MCF 10A (cell line): ENCODE results near the gene PCNX1. TPM values are rescaled to one million over a fixed set of nuclear protein-coding genes. Genes with fewer than 3 reads are reported as not detected.
"Not testable (repeated sequence)": the region's sequence is repeated elsewhere in the genome, so short reads cannot be mapped to it uniquely, and the experiment has no call there.

ENCODE experiments used
- BruUV-seq: library from RNA; stranded (reverse); fragments of 400-500 nt; replicated peaks from 2 replicates; lab custom pipeline; 2021; lab: Mats Ljungman, UMichigan
- CTCF ChIA-PET: fragments of 300-600 bp; sonication (Branson Sonifier 250); formaldehyde crosslinking; extraction: SDS; loops from one replicate; lab custom pipeline; 2021; ENCODE audit warnings: antibody characterized with exemption, inconsistent platforms; lab: Yijun Ruan, JAX
- POLR2A ChIA-PET: fragments of 300-600, 350-650 bp; sonication (Branson Sonifier 250); formaldehyde crosslinking; extraction: SDS; loops from one replicate; lab custom pipeline; 2020; ENCODE audit warnings: antibody characterized with exemption, inconsistent platforms; lab: Yijun Ruan, JAX
- DNase-seq: peaks from one replicate; pipeline ENCODE4 v3.0.0-alpha.2; 2018; ENCODE audit not compliant: unreplicated experiment
- H3K27ac Mint-ChIP-seq: one replicate; pipeline ENCODE4 v1.8.0; 2022; ENCODE audit warnings: mild to moderate bottlenecking, low read depth, mixed read lengths; ENCODE audit not compliant: unreplicated experiment
- H3K27me3 Mint-ChIP-seq: one replicate; pipeline ENCODE4 v1.8.0; 2022; ENCODE audit warnings: mixed read lengths; ENCODE audit not compliant: insufficient read depth, unreplicated experiment
- H3K36me3 Mint-ChIP-seq: one replicate; pipeline ENCODE4 v1.8.0; 2022; ENCODE audit warnings: mild to moderate bottlenecking, moderate library complexity, mixed read lengths; ENCODE audit not compliant: insufficient read depth, unreplicated experiment
- H3K4me1 Mint-ChIP-seq: one replicate; pipeline ENCODE4 v1.8.0; 2022; ENCODE audit warnings: mixed read lengths; ENCODE audit not compliant: insufficient read depth, unreplicated experiment
- H3K4me3 Mint-ChIP-seq: one replicate; pipeline ENCODE4 v1.8.0; 2022; ENCODE audit warnings: mild to moderate bottlenecking, moderate library complexity, mixed read lengths; ENCODE audit not compliant: unreplicated experiment
- H3K9me3 Mint-ChIP-seq: one replicate; pipeline ENCODE4 v1.8.0; 2022; ENCODE audit warnings: mixed read lengths; ENCODE audit not compliant: unreplicated experiment
- intact Hi-C: fragments of 100-400 bp; cut with micrococcal nuclease; formaldehyde crosslinking; loops from 2 replicates; pipeline ENCODE4 v1.14.1; 2022
- total RNA-seq: library from RNA; stranded (reverse); gene quantifications from 2 replicates; pipeline ENCODE4 v1.2.3, GENCODE V29; 2022
- TF ChIP-seq, protein P1 (sequence below): fragments of 200-600 bp; IDR thresholded peaks from one replicate; pipeline ENCODE4 v1.8.0; 2022; ENCODE audit warnings: antibody characterized with exemption, mild to moderate bottlenecking; ENCODE audit not compliant: unreplicated experiment

PCNX1 gene
- total RNA-seq, 1 experiment from 2014 or later: 55.6 TPM

DNA sequence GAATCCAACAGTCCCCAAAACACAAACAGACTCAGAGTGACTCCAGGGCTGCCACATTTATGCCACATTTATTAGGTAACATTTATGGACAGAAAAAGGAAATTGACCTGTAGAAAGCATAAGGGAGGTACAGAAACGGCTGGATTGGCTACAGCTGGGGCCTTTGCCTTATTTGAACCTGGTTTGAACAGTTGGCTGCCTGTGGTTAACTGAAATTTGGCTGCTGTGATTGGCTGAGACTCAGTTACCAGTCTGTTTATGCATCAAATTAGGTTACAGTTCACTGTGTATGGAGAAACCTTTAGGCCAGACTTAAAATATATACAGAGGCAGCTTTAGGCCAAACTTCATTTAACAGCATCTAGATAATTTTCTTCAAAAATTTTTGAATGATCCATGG, 27.8 kb upstream of the PCNX1 start:
- CTCF ChIA-PET: interaction anchor here (0.6 to 1.8 kb wide), 2 partner anchors 9 to 17 kb away, joined by 3 to 7 read pairs; no protein-coding TSS in a partner anchor
- POLR2A ChIA-PET: interaction anchor here (1.2 kb wide), 1 partner anchor 28 kb away, joined by 4 read pairs; the partner anchor contains the start of gene PCNX1

GRCh38 chr14:70880888-70881287, 26.4 kb upstream of the PCNX1 start:
- H3K9me3 Mint-ChIP-seq, BruUV-seq, H3K4me3 Mint-ChIP-seq, CTCF ChIA-PET, intact Hi-C loops, H3K27ac Mint-ChIP-seq, H3K27me3 Mint-ChIP-seq, H3K36me3 Mint-ChIP-seq, DNase-seq, H3K4me1 Mint-ChIP-seq: not testable (repeated sequence)
- POLR2A ChIA-PET: interaction anchor here (0.5 kb wide), 1 partner anchor 223 kb away, joined by 3 read pairs; no protein-coding TSS in a partner anchor

More for the DNA sequence above, 27.8 kb upstream of the PCNX1 start:
- H3K27ac Mint-ChIP-seq: no peak overlapping the region
- DNase-seq: no peak
- H3K36me3 Mint-ChIP-seq: peaks cover 6% of the 10 kb centered on the region
- no peaks in the 10 kb centered on the region for H3K9me3 Mint-ChIP-seq
- H3K4me3 Mint-ChIP-seq: no peak overlapping the region
- H3K4me1 Mint-ChIP-seq: peaks cover 3% of the 10 kb centered on the region
- intact Hi-C loops: no loop called here
- TF ChIP-seq, protein P1, sequence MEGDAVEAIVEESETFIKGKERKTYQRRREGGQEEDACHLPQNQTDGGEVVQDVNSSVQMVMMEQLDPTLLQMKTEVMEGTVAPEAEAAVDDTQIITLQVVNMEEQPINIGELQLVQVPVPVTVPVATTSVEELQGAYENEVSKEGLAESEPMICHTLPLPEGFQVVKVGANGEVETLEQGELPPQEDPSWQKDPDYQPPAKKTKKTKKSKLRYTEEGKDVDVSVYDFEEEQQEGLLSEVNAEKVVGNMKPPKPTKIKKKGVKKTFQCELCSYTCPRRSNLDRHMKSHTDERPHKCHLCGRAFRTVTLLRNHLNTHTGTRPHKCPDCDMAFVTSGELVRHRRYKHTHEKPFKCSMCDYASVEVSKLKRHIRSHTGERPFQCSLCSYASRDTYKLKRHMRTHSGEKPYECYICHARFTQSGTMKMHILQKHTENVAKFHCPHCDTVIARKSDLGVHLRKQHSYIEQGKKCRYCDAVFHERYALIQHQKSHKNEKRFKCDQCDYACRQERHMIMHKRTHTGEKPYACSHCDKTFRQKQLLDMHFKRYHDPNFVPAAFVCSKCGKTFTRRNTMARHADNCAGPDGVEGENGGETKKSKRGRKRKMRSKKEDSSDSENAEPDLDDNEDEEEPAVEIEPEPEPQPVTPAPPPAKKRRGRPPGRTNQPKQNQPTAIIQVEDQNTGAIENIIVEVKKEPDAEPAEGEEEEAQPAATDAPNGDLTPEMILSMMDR: no peak
- no TSS peak for BruUV-seq
- no peaks in the 10 kb centered on the region for H3K27me3 Mint-ChIP-seq

- H3K4me1 Mint-ChIP-seq: peaks cover 7% of the 10 kb centered on the region
- H3K4me3 Mint-ChIP-seq: no peak overlapping the region
- CTCF ChIA-PET: interaction anchor here (0.6 to 0.7 kb wide), 2 partner anchors 64 to 76 kb away, joined by 3 to 5 read pairs; no protein-coding TSS in a partner anchor
- H3K9me3 Mint-ChIP-seq: no peaks in the 10 kb centered on the region
- peaks cover 6% of the 10 kb centered on the region for H3K36me3 Mint-ChIP-seq
- intact Hi-C loops: no loop called here
- no peak for DNase-seq
- no peaks in the 10 kb centered on the region for H3K27me3 Mint-ChIP-seq
- BruUV-seq: no TSS peak
- POLR2A ChIA-PET: interaction anchor here (0.6 kb wide), 1 partner anchor 240 kb away, joined by 3 read pairs; no protein-coding TSS in a partner anchor
- TF ChIP-seq, protein P1: no peak
- no peak overlapping the region for H3K27ac Mint-ChIP-seq
Observed at GRCh38 chr14:70881549-70882177, 25.6 kb upstream of the PCNX1 start.

GRCh38 chr14:70882776-70883492, 24.3 kb upstream of the PCNX1 start:
- Mint-ChIP-seq H3K36me3 (peaks cover 6% of the 10 kb centered on the region), H3K4me1 (peaks cover 20% of the 10 kb centered on the region), H3K9me3 (no peaks in the 10 kb centered on the region), H3K4me3 (no peak overlapping the region), H3K27me3 (no peaks in the 10 kb centered on the region), H3K27ac (no peak overlapping the region)
- TF ChIP-seq, protein P1: no peak
- ChIA-PET CTCF (no interaction called here), POLR2A (interaction anchor here (0.8 kb wide), 1 partner anchor 11 kb away, joined by 3 read pairs; no protein-coding TSS in a partner anchor)
- BruUV-seq: no TSS peak
- intact Hi-C loops: no loop called here
- peak; percentile 80 for DNase-seq
